Nephron progenitor cell (in vitro differentiated cells): ENCODE measurements around the gene RAPGEF5.

Experiments used
- DNase-seq: peaks from one replicate; pipeline ENCODE4 v3.0.0; 2021
- H3K27ac Mint-ChIP-seq: 2 replicates; pipeline ENCODE4 v1.8.0; 2021; ENCODE audit warnings: mild to moderate bottlenecking, moderate library complexity, mixed read lengths
- H3K27me3 Mint-ChIP-seq: 2 replicates; pipeline ENCODE4 v1.8.0; 2021; ENCODE audit warnings: mild to moderate bottlenecking, low read depth, mixed read lengths; ENCODE audit not compliant: poor library complexity
- H3K36me3 Mint-ChIP-seq: 2 replicates; pipeline ENCODE4 v1.8.0; 2021; ENCODE audit warnings: low read depth, mixed read lengths
- H3K4me1 Mint-ChIP-seq: 2 replicates; pipeline ENCODE4 v1.8.0; 2021; ENCODE audit warnings: mixed read lengths
- H3K4me3 Mint-ChIP-seq: 2 replicates; pipeline ENCODE4 v1.8.0; 2021; ENCODE audit warnings: mild to moderate bottlenecking, moderate library complexity, mixed read lengths
- H3K9me3 Mint-ChIP-seq: 2 replicates; pipeline ENCODE4 v1.8.0; 2021; ENCODE audit warnings: mild to moderate bottlenecking, moderate library complexity, mixed read lengths
- TF ChIP-seq, protein P1 (sequence below): fragments of 200-600 bp; sonication (generic); IDR thresholded peaks from 2 replicates; pipeline ENCODE4 v1.5.0; 2021; ENCODE audit warnings: antibody characterized with exemption

RAPGEF5 gene

GRCh38 chr7:22121702-22122474, 235.1 kb downstream of the RAPGEF5 start:
- Mint-ChIP-seq H3K27me3 (peaks cover 69% of the 10 kb centered on the region), H3K4me3 (no peak overlapping the region), H3K9me3 (no peaks in the 10 kb centered on the region), H3K4me1 (peaks cover 42% of the 10 kb centered on the region), H3K36me3 (peaks cover 7% of the 10 kb centered on the region), H3K27ac (no peak overlapping the region)
- TF ChIP-seq, protein P1, sequence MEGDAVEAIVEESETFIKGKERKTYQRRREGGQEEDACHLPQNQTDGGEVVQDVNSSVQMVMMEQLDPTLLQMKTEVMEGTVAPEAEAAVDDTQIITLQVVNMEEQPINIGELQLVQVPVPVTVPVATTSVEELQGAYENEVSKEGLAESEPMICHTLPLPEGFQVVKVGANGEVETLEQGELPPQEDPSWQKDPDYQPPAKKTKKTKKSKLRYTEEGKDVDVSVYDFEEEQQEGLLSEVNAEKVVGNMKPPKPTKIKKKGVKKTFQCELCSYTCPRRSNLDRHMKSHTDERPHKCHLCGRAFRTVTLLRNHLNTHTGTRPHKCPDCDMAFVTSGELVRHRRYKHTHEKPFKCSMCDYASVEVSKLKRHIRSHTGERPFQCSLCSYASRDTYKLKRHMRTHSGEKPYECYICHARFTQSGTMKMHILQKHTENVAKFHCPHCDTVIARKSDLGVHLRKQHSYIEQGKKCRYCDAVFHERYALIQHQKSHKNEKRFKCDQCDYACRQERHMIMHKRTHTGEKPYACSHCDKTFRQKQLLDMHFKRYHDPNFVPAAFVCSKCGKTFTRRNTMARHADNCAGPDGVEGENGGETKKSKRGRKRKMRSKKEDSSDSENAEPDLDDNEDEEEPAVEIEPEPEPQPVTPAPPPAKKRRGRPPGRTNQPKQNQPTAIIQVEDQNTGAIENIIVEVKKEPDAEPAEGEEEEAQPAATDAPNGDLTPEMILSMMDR: no peak
- no peak for DNase-seq

DNA sequence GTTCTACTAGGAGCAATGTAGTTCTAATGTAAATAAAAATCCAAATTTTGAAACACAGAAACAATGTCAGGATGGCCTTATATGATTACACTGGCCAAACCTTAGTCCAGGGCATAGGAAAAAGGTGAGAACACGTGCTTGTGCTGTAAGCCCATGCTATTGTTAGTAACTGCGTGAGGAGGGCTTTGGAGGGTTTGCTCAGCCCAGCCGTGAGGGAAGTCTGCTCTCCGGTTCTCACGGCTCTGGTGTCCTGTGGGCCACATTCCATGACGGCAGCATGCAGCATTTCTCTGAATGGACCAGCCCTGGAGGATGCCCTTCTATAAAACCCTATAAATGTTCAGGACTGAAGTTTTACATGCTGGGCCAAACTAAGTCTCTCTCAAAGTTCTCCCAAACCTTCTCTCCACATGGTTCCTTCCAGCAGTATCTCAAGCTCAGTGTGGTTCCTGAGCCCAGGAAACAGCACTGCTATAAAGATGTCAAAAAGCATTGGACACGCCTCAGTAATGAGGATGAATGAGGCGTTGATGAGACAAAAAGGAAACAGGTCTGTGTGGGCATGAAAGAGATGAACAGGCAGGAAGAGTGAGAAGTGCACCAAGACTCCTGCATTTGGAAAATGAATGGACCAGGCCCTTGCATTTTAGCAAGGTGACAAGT, 236.4 kb downstream of the RAPGEF5 start:
- H3K4me3 Mint-ChIP-seq: no peak overlapping the region
- TF ChIP-seq, protein P1: no peak
- no peaks in the 10 kb centered on the region for H3K9me3 Mint-ChIP-seq
- H3K36me3 Mint-ChIP-seq: peaks cover 8% of the 10 kb centered on the region
- peaks cover 65% of the 10 kb centered on the region for H3K27me3 Mint-ChIP-seq
- DNase-seq: peak; percentile 20
- H3K4me1 Mint-ChIP-seq: peaks cover 41% of the 10 kb centered on the region
- H3K27ac Mint-ChIP-seq: no peak overlapping the region

DNA sequence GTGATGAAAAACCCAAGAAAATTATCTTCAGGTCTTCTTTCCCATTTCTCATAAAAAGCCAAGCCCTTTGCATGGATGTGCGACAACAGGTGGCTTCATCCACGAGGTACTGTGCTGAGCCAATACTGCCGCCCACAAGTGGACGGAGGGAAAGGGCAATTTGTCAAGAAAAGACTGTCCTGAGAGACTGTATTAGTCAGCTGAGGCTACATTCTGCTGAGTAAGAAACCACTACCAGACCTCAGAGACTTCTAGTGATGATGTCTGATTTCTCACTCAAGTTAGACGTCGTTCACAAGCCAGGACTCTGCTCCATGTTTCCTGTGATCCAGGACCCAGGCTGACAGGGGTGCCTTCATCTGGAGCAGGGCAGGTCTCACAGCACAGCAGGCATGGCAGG, 239.7 kb downstream of the RAPGEF5 start:
- Mint-ChIP-seq H3K9me3 (no peaks in the 10 kb centered on the region), H3K27ac (no peak overlapping the region), H3K27me3 (peaks cover 47% of the 10 kb centered on the region), H3K36me3 (peaks cover 8% of the 10 kb centered on the region), H3K4me1 (peaks cover 22% of the 10 kb centered on the region), H3K4me3 (no peak overlapping the region)
- TF ChIP-seq, protein P1: no peak
- no peak for DNase-seq

GRCh38 chr7:22116451-22117030, 240.4 kb downstream of the RAPGEF5 start:
- H3K4me3 Mint-ChIP-seq: no peak overlapping the region
- H3K4me1 Mint-ChIP-seq: peaks cover 15% of the 10 kb centered on the region
- peaks cover 42% of the 10 kb centered on the region for H3K27me3 Mint-ChIP-seq
- TF ChIP-seq, protein P1: no peak
- no peaks in the 10 kb centered on the region for H3K9me3 Mint-ChIP-seq
- no peak overlapping the region for H3K27ac Mint-ChIP-seq
- peaks cover 8% of the 10 kb centered on the region for H3K36me3 Mint-ChIP-seq
- no peak for DNase-seq

GRCh38 chr7:22115689-22116088, 241.3 kb downstream of the RAPGEF5 start:
- peaks cover 7% of the 10 kb centered on the region for H3K4me1 Mint-ChIP-seq
- no peak for DNase-seq
- peaks cover 8% of the 10 kb centered on the region for H3K36me3 Mint-ChIP-seq
- TF ChIP-seq, protein P1: no peak
- peaks cover 42% of the 10 kb centered on the region for H3K27me3 Mint-ChIP-seq
- H3K4me3 Mint-ChIP-seq: no peak overlapping the region
- H3K9me3 Mint-ChIP-seq: no peaks in the 10 kb centered on the region
- no peak overlapping the region for H3K27ac Mint-ChIP-seq
